Neural cell (in vitro differentiated cells): ENCODE data around the gene ATPAF1.

ENCODE experiments used
- CTCF ChIP-seq: fragments of 450-650 bp; IDR thresholded peaks from 2 replicates; pipeline ENCODE4 v1.5.1; 2014; ENCODE audit warnings: antibody characterized with exemption, mild to moderate bottlenecking, moderate library complexity; ENCODE audit not compliant: poor library complexity, severe bottlenecking
- EZH2 ChIP-seq: fragments of 200-600, 300-800 bp; shearing (Covaris generic), sonication (generic); IDR thresholded peaks from 2 replicates; pipeline ENCODE4 v1.6.1; 2014; ENCODE audit warnings: antibody characterized with exemption, low read length, borderline replicate concordance, mild to moderate bottlenecking; ENCODE audit not compliant: insufficient read depth, poor library complexity, severe bottlenecking
- REST ChIP-seq: IDR thresholded peaks from 2 replicates; pipeline ENCODE4 v1.6.1; 2012; ENCODE audit warnings: borderline replicate concordance
- SMC3 ChIP-seq: fragments of 450-650 bp; conservative IDR thresholded peaks from 2 replicates; pipeline ENCODE4 v1.6.1; 2014; ENCODE audit warnings: antibody characterized with exemption, mild to moderate bottlenecking, moderate library complexity; ENCODE audit not compliant: poor library complexity

GRCh38 chr1:46703927-46704641 is 35.9 kb upstream of the ATPAF1 start:
- no peak for TF ChIP-seq SMC3
- TF ChIP-seq CTCF: no peak
- TF ChIP-seq REST: no peak
- no peak for TF ChIP-seq EZH2
